OCI-LY1 (cell line): Measurements from ENCODE around the gene CARD10.
A peak's percentile ranks its signal among the peaks of the same experiment; 100 is the strongest.

Experiments
- H2AFZ ChIP-seq: fragments of 200-600 bp; sonication (generic), shearing (Covaris generic); 2 replicates; pipeline ENCODE4 v1.6.0; 2014; ENCODE audit warnings: antibody characterized with exemption, mild to moderate bottlenecking, low read length
- H3F3A ChIP-seq: fragments of 200-600 bp; sonication (generic), shearing (Covaris generic); 2 replicates; pipeline ENCODE4 v1.6.0; 2014; ENCODE audit warnings: mild to moderate bottlenecking, antibody characterized with exemption, low read length, moderate library complexity; ENCODE audit not compliant: insufficient read depth
- H3K27ac ChIP-seq: fragments of 200-600 bp; sonication (generic); 2 replicates; pipeline ENCODE4 v1.5.1; 2014; ENCODE audit warnings: low read length, mixed run types, mild to moderate bottlenecking, low read depth; ENCODE audit not compliant: poor library complexity, severe bottlenecking
- H3K27me3 ChIP-seq: fragments of 200-600 bp; sonication (generic); 2 replicates; pipeline ENCODE4 v1.6.0; 2014; ENCODE audit warnings: antibody characterized with exemption, mild to moderate bottlenecking, low read length, moderate library complexity; ENCODE audit not compliant: insufficient read depth
- H3K36me3 ChIP-seq: fragments of 200-600 bp; sonication (generic); 2 replicates; pipeline ENCODE4 v1.6.1; 2014; ENCODE audit warnings: mild to moderate bottlenecking, antibody characterized with exemption, low read length, moderate library complexity, mixed read lengths; ENCODE audit not compliant: insufficient read depth
- H3K4me1 ChIP-seq: fragments of 200-600 bp; sonication (generic); 2 replicates; pipeline ENCODE4 v1.5.1; 2014; ENCODE audit warnings: mild to moderate bottlenecking, low read length, moderate library complexity; ENCODE audit not compliant: insufficient read depth, severe bottlenecking
- H3K4me2 ChIP-seq: fragments of 200-600 bp; sonication (generic), shearing (Covaris generic); 2 replicates; pipeline ENCODE4 v1.6.1; 2014; ENCODE audit warnings: low read length
- H3K4me3 ChIP-seq: fragments of 200-600 bp; sonication (generic); 2 replicates; pipeline ENCODE4 v1.5.1; 2014; ENCODE audit warnings: low read length, low read depth, mild to moderate bottlenecking, mixed read lengths; ENCODE audit not compliant: poor library complexity, severe bottlenecking
- H3K79me2 ChIP-seq: fragments of 200-600 bp; shearing (Covaris generic); 2 replicates; pipeline ENCODE4 v1.6.1; 2016; ENCODE audit warnings: mixed run types, low read length, mixed read lengths; ENCODE audit not compliant: insufficient read depth
- H3K9ac ChIP-seq: fragments of 200-600 bp; sonication (generic), shearing (Covaris generic); 2 replicates; pipeline ENCODE4 v1.6.1; 2014; ENCODE audit warnings: mild to moderate bottlenecking, low read length, mixed read lengths
- H3K9me2 ChIP-seq: fragments of 200-600 bp; sonication (generic), shearing (Covaris generic); 2 replicates; pipeline ENCODE4 v1.6.1; 2014; ENCODE audit warnings: low read depth, mild to moderate bottlenecking, low read length, mixed read lengths
- H3K9me3 ChIP-seq: fragments of 200-600 bp; shearing (Covaris generic); 2 replicates; pipeline ENCODE4 v1.6.1; 2014; ENCODE audit warnings: low read length, mixed read lengths
- H4K20me1 ChIP-seq: fragments of 200-600 bp; sonication (generic), shearing (Covaris generic); 2 replicates; pipeline ENCODE4 v1.6.0; 2016; ENCODE audit warnings: mild to moderate bottlenecking, low read length; ENCODE audit not compliant: insufficient read depth
- CTCF ChIP-seq: fragments of 200-600 bp; sonication (generic), shearing (Covaris generic); IDR thresholded peaks from 2 replicates; pipeline ENCODE4 v1.5.1; 2017; ENCODE audit warnings: mild to moderate bottlenecking, antibody characterized with exemption, low read length, moderate library complexity, mixed read lengths
- EZH2 ChIP-seq: fragments of 200-600 bp; sonication (generic), shearing (Covaris generic); IDR thresholded peaks from 2 replicates; pipeline ENCODE4 v1.8.0; 2017; ENCODE audit warnings: borderline replicate concordance, mixed run types, mild to moderate bottlenecking, antibody characterized with exemption, low read length, moderate library complexity, mixed read lengths

CARD10 gene

GRCh38 chr22:37518509-37519267 lies 527 bp downstream of the CARD10 start:
- no peaks in the 10 kb centered on the region for H3K9me2 ChIP-seq
- H3K9me3 ChIP-seq, result peaks cover 2% of the 10 kb centered on the region; the same call in 1 of the 2 replicates
- H3K4me2 ChIP-seq, result peak overlapping the region; percentile 38
- H2AFZ ChIP-seq, result no peak overlapping the region
- no peak overlapping the region for H3K9ac ChIP-seq
- no peak overlapping the region for H3K4me3 ChIP-seq
- no peaks in the 10 kb centered on the region for H3F3A ChIP-seq
- H3K27me3 ChIP-seq, result peaks cover 23% of the 10 kb centered on the region
- no peaks in the 10 kb centered on the region for H3K36me3 ChIP-seq
- H4K20me1 ChIP-seq, result no peaks in the 10 kb centered on the region
- H3K27ac ChIP-seq, result no peak overlapping the region
- TF ChIP-seq CTCF (no peak), EZH2 (no peak)
- H3K79me2 ChIP-seq, result no peaks in the 10 kb centered on the region
- H3K4me1 ChIP-seq, result no peaks in the 10 kb centered on the region

GRCh38 chr22:37517826-37518450 lies 1.3 kb downstream of the CARD10 start:
- Histone ChIP-seq H2AFZ (no peak overlapping the region), H3K9me2 (no peaks in the 10 kb centered on the region), H3K79me2 (no peaks in the 10 kb centered on the region), H3F3A (no peaks in the 10 kb centered on the region), H3K9me3 (peaks cover 2% of the 10 kb centered on the region; the same call in 1 of the 2 replicates), H3K4me1 (no peaks in the 10 kb centered on the region), H3K27me3 (peaks cover 23% of the 10 kb centered on the region), H3K9ac (no peak overlapping the region), H3K27ac (no peak overlapping the region), H3K4me2 (no peak overlapping the region), H3K36me3 (no peaks in the 10 kb centered on the region), H4K20me1 (no peaks in the 10 kb centered on the region), H3K4me3 (no peak overlapping the region)
- TF ChIP-seq CTCF (no peak), EZH2 (no peak)

GRCh38 chr22:37516456-37516855 lies 2.8 kb downstream of the CARD10 start:
- Histone ChIP-seq H4K20me1 (no peaks in the 10 kb centered on the region), H3K36me3 (no peaks in the 10 kb centered on the region), H3K4me3 (no peak overlapping the region), H3K27ac (no peak overlapping the region), H3K27me3 (peaks cover 24% of the 10 kb centered on the region; the same call in 1 of the 2 replicates), H2AFZ (no peak overlapping the region), H3K79me2 (no peaks in the 10 kb centered on the region), H3K9me2 (no peaks in the 10 kb centered on the region), H3K9me3 (peaks cover 2% of the 10 kb centered on the region; the same call in 1 of the 2 replicates), H3K4me1 (no peaks in the 10 kb centered on the region), H3F3A (no peaks in the 10 kb centered on the region), H3K4me2 (no peak overlapping the region), H3K9ac (no peak overlapping the region)
- TF ChIP-seq EZH2 (no peak), CTCF (no peak)
